H1 (cell line): ENCODE results near the gene PGPEP1. TPM values are rescaled to one million over a fixed set of nuclear protein-coding genes. Genes with fewer than 3 reads are reported as not detected.
A peak's percentile ranks its signal among the peaks of the same experiment; 100 is the strongest.

Experiments
- BCL11A ChIP-seq, 2 experiments: IDR thresholded peaks; one replicate each; pipeline ENCODE4 v1.6.1; 2011; ENCODE audit warnings: low read depth in 2 of 2, low read length in 2 of 2, mild to moderate bottlenecking in 2 of 2
- CREB1 ChIP-seq: IDR thresholded peaks from 2 replicates; pipeline ENCODE4 v1.6.1; 2012; ENCODE audit warnings: inconsistent platforms
- EP300 ChIP-seq, 2 experiments: IDR thresholded peaks; 1 replicate in 1 of 2; 2 replicates in 1 of 2; pipeline ENCODE4 v1.6.1; 2011 to 2012; ENCODE audit warnings: low read depth in 2 of 2, low read length in 2 of 2, mild to moderate bottlenecking in 2 of 2, borderline replicate concordance in 1 of 2, inconsistent platforms in 1 of 2, moderate library complexity in 1 of 2
- PHF8 ChIP-seq: fragments of 200-600 bp; sonication (generic); conservative IDR thresholded peaks from 2 replicates; pipeline ENCODE4 v1.7.1; 2012; ENCODE audit warnings: low read depth, mild to moderate bottlenecking, inconsistent platforms, low read length, moderate library complexity
- SIN3A ChIP-seq, 2 experiments: IDR thresholded peaks in 1 of 2; conservative IDR thresholded peaks in 1 of 2; 2 replicates each; pipeline ENCODE4 v1.6.1; 2011 to 2012; ENCODE audit warnings: low read length in 2 of 2, improper control_type of control experiment in 1 of 2, low read depth in 1 of 2, mild to moderate bottlenecking in 1 of 2
- SIRT6 ChIP-seq: IDR thresholded peaks from one replicate; pipeline ENCODE4 v1.7.1; 2012; ENCODE audit warnings: low read length, inconsistent platforms
- polyA plus RNA-seq, 7 experiments: library from polyadenylated mRNA; depleted of rRNA in 3 of 7; stranded (reverse) in 5 of 7; unstranded in 2 of 7; fragments of >200 nt in 5 of 7; fragments of 200-250 nt in 2 of 7; gene quantifications; 1 replicate in 5 of 7; 2 replicates in 1 of 7; 4 replicates in 1 of 7; pipeline versions ENCODE4 v1.2.1 to v1.2.3, GENCODE V29; 2011 to 2013; ENCODE audit warnings: missing spikeins in 2 of 7, mixed read lengths in 2 of 7
- total RNA-seq: library from RNA; stranded (reverse); fragmentation: NEBNext Ultra II Directional; extraction: Animal tissue kit (Norgen Biotek cat#: 25700); gene quantifications from 2 replicates; pipeline ENCODE4 v1.2.1, GENCODE V29; 2021
- TF ChIP-seq, protein P1 (sequence below): IDR thresholded peaks from 2 replicates; pipeline ENCODE4 v1.6.1; 2011; ENCODE audit warnings: low read length, improper control_type of control experiment
- TF ChIP-seq, protein P2 (sequence below): fragments of 300-600 bp; sonication (generic); IDR thresholded peaks from 2 replicates; pipeline ENCODE4 v1.7.1; 2012; ENCODE audit warnings: low read length, moderate library complexity, mild to moderate bottlenecking, inconsistent platforms; ENCODE audit not compliant: insufficient replicate concordance

Gene PGPEP1
- total and polyA plus RNA-seq, 2 of the 8 experiments (the other 6 are each of a cell fraction or from before 2014, with no cell fraction given): 17.0 to 33.4 TPM

DNA sequence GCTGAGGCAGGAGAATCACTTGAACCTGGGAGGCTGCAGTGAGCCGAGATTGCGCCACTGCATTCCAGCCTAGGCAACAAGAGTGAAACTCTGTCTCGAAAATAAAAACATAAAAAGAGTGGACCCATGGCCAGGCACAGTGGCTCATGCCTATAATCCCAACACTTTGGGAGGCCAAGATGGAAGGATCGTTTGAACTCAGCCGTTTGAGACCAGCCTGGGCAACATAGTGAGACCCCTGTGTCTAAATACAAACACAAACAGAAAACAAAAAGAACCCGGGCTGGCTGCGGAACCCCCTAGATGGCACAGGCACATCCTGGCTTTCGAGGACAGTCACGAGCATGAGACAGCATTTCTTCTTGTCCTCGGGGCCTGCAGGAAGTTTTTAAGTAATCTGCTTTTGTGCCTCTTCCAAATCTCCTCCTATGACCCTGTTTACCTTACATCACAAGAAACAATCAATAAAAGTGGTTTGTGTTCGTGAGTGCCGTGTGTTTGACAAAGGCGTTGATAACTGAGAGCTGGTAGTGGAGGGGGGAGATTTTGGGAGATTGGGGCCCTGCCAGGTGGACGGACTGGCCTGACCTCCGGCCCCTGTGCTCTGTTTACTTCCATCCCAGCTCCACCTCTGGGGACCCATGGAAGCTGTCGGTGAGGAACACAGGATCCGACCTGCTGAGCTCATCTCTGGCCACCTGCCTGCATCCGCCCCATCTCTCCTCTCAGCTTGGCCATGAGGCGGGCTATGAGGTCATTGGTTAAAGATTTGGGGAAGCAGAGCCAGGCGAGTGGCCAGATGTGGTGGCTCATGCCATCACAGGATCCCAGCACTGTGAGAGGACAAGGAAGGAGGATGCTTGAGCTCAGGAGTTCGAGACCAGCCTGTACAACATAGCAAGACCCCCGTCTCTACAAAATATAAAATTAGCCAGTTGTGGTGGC is 39.7 kb downstream of the PGPEP1 start (continued):
- TF ChIP-seq SIN3A (conservative IDR thresholded peaks at IDR 0.05 in 1 of 2, IDR thresholded peaks at IDR 0.05 in 1 of 2; ENCODE audit: low read depth in 1 of 2, low read length in 2 of 2): no peak
- TF ChIP-seq SIRT6: no peak
- TF ChIP-seq, protein P1, sequence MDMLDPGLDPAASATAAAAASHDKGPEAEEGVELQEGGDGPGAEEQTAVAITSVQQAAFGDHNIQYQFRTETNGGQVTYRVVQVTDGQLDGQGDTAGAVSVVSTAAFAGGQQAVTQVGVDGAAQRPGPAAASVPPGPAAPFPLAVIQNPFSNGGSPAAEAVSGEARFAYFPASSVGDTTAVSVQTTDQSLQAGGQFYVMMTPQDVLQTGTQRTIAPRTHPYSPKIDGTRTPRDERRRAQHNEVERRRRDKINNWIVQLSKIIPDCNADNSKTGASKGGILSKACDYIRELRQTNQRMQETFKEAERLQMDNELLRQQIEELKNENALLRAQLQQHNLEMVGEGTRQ: no peak
- TF ChIP-seq CREB1: peak; percentile 39; the same call in 1 of the 2 replicates
- no peak for TF ChIP-seq BCL11A (IDR thresholded peaks at IDR 0.05; ENCODE audit: low read depth in 2 of 2, low read length in 2 of 2)
- TF ChIP-seq, protein P2, sequence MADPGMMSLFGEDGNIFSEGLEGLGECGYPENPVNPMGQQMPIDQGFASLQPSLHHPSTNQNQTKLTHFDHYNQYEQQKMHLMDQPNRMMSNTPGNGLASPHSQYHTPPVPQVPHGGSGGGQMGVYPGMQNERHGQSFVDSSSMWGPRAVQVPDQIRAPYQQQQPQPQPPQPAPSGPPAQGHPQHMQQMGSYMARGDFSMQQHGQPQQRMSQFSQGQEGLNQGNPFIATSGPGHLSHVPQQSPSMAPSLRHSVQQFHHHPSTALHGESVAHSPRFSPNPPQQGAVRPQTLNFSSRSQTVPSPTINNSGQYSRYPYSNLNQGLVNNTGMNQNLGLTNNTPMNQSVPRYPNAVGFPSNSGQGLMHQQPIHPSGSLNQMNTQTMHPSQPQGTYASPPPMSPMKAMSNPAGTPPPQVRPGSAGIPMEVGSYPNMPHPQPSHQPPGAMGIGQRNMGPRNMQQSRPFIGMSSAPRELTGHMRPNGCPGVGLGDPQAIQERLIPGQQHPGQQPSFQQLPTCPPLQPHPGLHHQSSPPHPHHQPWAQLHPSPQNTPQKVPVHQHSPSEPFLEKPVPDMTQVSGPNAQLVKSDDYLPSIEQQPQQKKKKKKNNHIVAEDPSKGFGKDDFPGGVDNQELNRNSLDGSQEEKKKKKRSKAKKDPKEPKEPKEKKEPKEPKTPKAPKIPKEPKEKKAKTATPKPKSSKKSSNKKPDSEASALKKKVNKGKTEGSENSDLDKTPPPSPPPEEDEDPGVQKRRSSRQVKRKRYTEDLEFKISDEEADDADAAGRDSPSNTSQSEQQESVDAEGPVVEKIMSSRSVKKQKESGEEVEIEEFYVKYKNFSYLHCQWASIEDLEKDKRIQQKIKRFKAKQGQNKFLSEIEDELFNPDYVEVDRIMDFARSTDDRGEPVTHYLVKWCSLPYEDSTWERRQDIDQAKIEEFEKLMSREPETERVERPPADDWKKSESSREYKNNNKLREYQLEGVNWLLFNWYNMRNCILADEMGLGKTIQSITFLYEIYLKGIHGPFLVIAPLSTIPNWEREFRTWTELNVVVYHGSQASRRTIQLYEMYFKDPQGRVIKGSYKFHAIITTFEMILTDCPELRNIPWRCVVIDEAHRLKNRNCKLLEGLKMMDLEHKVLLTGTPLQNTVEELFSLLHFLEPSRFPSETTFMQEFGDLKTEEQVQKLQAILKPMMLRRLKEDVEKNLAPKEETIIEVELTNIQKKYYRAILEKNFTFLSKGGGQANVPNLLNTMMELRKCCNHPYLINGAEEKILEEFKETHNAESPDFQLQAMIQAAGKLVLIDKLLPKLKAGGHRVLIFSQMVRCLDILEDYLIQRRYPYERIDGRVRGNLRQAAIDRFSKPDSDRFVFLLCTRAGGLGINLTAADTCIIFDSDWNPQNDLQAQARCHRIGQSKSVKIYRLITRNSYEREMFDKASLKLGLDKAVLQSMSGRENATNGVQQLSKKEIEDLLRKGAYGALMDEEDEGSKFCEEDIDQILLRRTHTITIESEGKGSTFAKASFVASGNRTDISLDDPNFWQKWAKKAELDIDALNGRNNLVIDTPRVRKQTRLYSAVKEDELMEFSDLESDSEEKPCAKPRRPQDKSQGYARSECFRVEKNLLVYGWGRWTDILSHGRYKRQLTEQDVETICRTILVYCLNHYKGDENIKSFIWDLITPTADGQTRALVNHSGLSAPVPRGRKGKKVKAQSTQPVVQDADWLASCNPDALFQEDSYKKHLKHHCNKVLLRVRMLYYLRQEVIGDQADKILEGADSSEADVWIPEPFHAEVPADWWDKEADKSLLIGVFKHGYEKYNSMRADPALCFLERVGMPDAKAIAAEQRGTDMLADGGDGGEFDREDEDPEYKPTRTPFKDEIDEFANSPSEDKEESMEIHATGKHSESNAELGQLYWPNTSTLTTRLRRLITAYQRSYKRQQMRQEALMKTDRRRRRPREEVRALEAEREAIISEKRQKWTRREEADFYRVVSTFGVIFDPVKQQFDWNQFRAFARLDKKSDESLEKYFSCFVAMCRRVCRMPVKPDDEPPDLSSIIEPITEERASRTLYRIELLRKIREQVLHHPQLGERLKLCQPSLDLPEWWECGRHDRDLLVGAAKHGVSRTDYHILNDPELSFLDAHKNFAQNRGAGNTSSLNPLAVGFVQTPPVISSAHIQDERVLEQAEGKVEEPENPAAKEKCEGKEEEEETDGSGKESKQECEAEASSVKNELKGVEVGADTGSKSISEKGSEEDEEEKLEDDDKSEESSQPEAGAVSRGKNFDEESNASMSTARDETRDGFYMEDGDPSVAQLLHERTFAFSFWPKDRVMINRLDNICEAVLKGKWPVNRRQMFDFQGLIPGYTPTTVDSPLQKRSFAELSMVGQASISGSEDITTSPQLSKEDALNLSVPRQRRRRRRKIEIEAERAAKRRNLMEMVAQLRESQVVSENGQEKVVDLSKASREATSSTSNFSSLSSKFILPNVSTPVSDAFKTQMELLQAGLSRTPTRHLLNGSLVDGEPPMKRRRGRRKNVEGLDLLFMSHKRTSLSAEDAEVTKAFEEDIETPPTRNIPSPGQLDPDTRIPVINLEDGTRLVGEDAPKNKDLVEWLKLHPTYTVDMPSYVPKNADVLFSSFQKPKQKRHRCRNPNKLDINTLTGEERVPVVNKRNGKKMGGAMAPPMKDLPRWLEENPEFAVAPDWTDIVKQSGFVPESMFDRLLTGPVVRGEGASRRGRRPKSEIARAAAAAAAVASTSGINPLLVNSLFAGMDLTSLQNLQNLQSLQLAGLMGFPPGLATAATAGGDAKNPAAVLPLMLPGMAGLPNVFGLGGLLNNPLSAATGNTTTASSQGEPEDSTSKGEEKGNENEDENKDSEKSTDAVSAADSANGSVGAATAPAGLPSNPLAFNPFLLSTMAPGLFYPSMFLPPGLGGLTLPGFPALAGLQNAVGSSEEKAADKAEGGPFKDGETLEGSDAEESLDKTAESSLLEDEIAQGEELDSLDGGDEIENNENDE: no peak
- TF ChIP-seq EP300 (IDR thresholded peaks at IDR 0.05; ENCODE audit: borderline replicate concordance in 1 of 2, low read depth in 2 of 2, low read length in 2 of 2): no peak
- no peak for TF ChIP-seq PHF8
